ENCODE measurements around the gene PUSL1.

Gene PUSL1

DNA sequence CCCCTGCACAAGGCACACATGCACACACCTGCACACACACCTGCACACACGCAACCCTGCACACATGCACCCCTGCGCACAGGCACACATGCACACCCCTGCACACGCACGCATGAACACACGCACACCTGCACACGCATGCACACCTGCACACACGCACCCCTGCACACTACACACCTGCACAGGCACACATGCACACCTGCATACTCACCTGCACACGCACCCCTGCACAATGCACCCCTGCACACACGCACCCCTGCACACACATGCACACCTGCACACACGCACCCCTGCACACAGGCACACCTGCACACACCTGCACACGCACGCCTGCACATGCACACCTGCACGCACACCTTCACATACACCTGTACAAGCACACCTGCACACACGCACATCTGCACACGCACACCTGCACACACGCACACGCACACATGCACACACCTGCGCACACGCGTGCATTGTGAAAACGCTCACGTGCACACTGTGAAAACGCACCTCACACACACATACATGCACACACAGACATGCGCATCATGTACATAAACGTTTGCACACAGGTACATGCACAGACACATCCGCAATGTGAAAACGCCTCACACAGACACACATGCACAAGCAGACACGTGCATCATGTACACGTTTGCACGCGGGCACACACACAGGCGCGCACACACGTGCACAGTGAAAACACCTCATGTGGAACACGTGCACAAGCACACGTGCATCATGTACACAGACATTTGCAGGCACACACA lies 32.6 kb downstream of the PUSL1 start:
- no peak for DNase-seq

DNA sequence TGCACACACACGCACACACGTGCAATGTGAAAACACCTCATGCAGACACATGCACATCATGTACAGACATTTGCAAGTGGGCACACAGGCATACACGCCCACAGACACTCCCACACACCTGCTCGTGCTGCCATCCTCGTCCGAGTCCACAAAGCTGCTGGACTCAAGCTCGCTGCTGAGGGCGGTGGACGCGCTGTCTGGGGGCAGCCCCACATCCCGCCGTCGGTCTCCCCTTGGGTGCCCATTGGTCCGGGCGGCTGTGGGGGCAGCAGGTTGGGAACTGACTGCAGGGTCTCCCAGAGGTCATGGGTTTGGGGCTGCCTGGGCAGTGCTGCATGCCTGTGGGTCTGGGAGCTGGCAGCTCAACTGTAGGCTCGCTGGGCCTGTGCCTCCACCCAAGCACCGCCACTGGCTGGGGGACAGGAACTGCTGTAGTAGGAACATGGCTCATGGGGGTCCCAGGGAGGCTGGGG lies 33.2 kb downstream of the PUSL1 start:
- no peak for DNase-seq

DNA sequence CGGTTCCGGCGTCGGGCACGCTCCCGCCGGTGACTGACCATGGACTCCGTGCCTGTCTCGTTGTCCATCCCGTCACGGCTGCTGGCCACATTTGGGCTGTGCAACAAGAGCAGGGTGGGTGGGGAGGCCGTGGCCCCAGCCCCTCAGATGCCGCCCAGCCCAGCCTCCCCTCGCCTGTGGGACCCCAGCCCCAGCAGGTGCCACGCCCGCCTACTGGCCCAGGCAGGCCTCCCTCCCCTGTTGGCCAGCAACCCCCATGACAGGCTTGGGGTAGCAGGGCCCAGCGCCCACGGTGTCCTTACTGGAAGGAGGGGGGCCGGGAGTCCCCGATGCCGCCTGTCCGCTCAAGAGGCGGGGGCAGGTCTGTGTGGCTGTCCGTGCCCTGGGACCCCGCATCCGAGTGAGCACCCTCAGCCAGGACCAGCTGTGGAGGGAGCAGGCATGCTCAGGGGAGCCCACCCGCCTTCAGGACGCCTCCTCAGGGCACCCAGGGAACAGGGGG lies 33.7 kb downstream of the PUSL1 start:
- DNase-seq = no peak

DNA sequence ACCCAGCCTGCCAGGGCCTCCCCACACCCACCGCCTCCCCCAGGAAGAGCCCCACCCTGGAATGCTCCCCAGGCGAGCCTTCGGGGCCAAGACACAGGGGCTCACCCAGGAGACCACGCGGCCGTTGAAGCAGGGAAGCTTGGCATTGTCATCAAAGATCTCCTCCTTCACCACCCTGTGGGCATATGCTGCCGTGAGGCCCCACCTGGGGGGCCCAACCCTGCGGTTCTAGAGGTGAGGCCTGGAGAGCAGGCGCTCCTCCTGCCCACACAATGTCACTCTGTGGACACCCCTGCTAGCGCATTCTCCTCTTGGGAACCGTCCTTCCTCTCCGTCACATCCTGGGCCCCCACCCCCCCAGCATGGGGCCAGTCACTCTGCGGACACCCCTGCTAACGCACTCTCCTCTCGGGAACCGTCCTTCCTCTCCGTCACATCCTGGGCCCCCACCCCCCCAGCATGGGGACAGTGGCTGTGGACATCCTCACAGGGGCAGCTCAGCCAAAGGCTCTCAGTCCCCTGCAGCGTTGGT lies 34.3 kb downstream of the PUSL1 start:
- no peak for DNase-seq

DNA sequence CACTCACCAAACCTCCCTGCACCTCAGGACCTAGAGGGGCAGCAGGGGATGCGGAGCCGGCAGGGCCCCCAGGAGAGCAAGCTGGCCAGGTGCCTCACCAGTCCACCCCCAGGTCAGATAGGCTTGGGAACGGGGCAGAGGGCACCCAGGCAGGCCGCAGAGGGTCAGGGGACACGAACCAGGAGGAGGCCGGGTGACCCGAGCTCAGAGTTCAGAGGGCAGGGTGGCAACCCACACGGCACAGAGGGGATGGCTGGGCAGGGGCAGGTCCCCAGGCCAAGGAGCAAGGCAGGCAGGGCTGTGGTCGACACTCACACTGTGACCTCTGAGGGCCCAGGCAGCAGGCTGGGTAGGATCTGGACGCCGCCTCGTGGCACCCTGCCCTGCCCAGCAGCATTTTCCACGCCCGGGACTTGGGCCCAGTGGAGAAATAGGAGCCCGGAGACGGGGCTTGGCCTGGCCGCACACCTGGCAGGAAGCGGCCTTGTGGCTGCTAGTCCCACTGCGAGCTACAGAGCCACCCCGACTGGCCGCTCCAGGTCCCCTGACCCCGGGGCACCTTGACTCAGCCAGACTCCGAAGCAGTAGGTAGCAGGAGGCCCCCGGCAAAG lies 35.5 kb downstream of the PUSL1 start:
- DNase-seq = no peak

DNA sequence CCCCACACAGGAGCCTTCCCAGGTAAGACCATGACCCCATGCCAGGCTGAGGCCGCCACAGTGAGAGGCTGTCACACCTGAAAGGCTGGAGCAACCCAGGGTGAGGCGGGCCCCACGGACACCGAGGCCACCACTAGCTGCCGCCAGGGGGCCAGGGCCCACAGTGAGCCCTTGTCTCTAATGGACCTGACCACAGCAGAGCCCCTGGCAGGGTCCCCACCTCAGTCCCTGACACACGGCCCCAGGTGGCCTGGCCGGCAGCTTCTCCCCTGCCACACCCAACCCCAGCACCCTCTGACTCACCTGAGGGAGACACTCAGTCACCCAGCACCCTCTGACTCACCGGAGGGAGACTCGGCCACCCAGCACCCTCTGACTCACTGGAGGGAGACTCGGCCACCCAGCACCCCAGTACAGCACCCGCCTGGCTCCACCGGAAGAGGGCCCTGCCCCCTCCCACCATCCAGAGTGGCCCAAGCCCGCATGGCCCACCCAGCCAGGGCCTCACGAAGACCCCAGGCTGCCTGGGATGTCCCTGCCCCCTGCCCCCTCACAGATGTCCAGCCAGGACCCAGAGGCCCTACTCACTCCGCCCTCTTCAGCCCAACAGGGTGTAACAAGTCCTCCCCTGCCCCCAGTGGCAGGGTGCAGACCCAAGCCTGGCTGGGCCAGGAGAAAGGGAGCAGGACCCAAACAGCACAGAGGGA lies 36.4 kb downstream of the PUSL1 start:
- no peak for DNase-seq

DNA sequence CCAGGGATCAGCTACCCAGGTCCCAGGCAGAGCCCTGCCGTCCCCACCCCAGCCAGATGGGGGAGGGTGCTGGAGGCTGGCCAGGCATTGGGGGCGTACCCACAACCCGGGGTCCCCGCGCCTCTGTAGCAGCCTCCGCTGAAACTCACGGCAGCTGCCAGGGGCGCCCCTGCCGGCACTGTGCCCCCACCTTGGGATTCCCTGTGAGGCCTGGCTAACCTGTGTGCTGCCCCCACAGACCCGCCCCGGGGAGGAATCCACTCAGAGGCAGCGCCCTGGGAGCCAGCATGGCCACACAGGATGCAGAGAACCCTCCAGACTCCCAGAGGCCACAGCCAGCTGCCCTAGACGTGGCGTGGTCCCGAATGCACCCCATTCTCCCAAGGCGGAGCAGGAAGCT lies 37.0 kb downstream of the PUSL1 start:
- DNase-seq = no peak

DNA sequence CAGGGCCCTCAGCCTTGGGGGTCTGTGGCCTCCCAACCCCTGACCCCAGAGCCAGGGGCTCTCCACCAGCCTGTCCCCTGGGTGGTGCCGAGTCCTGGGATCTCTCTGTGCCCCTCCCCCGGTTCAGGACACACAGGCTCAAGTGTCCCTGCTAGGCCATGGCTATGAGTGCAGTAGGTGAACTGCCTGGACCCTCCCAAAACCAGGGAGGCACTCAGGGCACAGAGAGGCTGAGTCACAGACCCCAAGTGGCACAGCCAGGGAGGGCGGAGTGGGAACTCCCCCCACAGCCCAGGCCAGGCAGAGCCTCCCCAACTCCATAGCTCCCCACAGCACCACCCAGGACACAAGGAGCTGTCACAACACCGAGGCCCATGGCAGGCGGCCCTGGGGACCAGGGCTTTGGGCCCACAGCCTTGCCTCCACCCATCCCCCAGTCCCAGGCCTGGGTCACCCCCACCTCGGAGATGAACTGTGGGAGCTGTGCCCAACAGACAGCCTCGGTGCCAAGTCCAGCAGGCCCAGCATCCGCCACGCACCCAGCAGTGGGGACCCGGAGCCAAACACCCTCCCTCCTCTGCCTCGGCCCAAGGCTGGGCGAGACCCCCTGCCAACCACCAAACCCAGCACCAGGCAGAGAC lies 37.6 kb downstream of the PUSL1 start:
- peak in 1 of 2 donors; percentile 28 for DNase-seq

DNA sequence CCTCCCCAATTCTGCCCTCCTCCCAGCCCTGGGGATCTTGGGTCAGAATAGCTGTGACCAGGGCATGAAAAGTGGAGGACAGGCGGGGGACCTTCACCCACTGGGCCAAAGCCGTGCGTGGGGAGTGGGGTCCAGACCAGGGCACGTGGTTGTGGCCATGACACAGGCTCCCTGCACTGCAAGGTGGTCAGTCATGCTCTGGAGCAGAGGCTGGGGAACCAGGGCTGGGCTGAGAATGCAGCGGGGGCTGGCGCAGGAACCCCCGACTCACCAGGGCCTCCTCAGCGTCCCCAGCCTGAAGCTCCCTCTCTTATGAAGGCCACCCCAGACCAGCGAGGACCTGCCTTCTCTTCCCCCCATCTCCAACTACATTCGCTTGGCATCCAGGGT lies 38.1 kb downstream of the PUSL1 start:
- no peak for DNase-seq

DNA sequence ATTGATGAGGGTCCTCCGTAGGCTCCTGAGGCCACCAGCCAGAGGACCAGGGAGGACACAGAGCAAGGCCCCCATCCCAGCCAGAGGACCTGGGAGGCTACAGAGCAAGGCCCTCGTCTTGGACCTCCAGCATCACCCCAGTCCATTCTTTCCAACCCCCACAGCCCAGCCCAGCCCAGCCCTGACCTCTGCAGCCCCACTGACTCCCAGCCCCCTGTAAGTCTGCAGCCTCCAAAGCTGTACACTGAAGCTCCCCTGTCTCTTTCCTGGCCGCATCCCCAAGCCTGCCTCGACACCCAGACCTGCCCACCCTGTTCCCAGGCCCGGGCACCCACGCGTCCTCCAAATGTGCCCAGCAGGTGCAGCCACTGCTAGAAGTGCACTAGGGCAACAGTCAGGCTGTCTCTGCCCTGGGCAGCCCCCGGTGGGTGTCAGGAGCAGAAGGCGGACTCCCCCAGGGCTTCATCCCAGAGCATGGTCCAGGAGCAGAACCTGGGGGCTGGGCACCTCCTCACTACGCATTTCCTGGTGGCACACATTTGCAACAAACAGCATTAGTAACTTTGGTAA lies 38.7 kb downstream of the PUSL1 start:
- DNase-seq = no peak

DNA sequence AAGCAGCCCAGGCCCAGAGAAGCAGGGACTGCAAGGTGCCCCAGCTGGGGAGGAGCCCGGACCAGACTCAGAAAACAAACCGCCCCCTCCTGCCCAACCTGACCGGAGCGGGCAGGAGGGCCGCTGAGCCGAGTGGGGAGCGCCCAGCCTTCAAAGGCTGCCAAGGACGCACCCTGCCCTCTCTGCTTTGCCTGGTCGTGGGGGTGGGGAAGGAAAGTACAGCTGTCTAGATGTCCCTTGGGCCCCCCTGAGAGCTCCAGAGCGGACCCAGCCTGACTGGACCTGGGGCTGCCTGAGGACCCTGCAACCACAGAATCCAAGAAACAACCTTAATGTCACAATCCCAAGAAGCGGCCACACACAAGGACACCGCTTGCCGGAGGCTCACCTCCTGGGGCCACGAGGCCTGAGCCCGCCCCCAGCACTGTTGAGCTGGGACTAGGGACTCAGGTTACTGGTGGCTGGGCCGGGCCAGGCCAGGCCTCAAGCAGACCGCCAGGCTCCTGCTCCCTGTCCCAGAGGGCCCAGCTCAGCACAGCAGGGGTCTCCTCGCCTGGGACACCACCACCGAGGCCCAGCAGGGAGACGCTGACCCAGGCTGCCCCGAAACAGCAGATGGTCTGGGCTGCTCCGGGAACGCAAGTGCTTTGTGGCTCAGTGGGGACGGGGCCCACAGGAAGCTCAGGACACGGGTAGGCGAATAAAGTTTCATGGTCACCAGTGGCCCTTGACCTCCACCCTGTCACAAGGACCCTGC lies 39.4 kb downstream of the PUSL1 start:
- no peak for DNase-seq

DNA sequence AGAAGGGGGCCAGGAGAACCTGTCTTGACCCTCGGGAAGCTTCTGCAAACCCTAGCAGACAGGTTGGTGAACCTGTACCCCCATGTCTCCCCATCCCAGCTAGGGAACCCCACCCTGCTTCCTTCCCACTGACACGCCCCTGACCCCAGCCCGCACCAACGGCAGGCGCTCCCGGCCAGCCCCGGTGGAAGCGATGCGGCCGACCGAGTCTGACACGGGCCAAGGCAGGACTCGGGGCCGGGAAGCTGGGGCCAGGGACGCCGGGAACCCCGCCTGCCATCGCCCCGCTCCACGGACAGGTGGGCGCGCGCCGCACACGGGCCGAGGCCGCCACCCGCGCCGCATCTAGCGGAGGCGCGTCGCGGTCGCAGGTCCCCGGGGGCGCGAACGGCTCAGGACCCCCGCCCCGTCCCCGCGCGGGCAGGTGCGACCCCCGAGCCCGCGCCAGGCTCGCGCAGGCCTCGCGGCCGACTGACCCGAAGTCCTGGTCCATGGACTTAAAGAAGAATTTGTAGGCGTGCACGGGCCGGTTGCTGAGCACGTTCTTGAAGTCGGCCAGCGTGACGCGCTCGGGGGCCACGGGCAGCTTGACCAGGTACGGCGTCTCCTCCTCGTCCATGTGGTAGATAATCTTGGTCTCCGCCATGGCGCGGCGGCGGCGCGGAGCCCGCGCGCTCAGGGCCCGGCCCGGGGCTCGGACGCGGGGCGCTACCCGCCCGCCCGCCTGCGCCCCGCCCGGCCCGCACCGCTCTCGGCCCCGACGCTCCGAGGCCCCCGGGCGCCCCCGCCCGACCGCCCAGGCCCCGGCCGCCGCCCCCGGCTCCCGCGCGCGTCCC lies 40.2 kb downstream of the PUSL1 start:
- DNase-seq = no peak

DNA sequence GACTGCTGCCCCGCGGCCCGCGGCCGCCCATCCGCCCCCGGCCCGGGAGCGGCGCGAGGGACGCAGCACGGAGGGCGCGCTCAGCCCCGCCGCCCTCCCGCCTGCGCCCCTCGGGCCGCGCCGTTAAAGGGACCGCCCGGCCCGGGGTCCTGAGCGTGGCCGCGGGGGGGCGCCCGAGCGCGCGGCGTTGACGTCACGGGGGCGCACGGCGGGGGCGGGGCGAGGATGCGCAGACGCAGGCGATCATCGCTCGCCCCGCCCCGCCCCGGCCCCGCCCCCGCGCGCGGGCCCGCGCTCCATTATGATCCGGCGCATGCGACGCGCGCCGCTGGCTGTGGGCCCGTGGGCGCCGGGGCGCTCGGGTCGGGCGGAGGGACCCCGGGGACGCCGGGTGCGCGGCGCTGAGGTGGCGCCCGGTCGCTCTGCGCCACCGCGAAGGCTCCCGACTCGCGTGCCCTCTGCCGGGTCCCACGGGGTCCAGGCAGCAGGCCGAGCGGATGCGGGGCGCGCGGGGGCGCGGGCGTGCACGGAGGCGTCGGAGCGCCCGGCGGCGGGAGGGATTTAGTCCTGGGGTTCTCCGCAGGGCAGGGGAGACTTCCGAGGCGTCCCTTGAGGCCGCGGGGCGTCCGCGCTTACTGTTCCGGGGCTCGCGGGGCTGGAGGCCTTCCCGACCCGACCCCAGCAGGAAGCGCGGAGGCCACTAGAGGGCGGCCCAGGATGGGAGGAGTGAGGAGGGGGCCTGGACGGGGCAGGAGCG lies 41.0 kb downstream of the PUSL1 start, which contains the start of gene DVL1:
TSS of gene DVL1 (minus strand) at position 163 of the 757 bp plus-strand sequence. CDS start 353 bp downstream, outside the sequence.
- DNase-seq = peak; percentile 37 to 48

DNA sequence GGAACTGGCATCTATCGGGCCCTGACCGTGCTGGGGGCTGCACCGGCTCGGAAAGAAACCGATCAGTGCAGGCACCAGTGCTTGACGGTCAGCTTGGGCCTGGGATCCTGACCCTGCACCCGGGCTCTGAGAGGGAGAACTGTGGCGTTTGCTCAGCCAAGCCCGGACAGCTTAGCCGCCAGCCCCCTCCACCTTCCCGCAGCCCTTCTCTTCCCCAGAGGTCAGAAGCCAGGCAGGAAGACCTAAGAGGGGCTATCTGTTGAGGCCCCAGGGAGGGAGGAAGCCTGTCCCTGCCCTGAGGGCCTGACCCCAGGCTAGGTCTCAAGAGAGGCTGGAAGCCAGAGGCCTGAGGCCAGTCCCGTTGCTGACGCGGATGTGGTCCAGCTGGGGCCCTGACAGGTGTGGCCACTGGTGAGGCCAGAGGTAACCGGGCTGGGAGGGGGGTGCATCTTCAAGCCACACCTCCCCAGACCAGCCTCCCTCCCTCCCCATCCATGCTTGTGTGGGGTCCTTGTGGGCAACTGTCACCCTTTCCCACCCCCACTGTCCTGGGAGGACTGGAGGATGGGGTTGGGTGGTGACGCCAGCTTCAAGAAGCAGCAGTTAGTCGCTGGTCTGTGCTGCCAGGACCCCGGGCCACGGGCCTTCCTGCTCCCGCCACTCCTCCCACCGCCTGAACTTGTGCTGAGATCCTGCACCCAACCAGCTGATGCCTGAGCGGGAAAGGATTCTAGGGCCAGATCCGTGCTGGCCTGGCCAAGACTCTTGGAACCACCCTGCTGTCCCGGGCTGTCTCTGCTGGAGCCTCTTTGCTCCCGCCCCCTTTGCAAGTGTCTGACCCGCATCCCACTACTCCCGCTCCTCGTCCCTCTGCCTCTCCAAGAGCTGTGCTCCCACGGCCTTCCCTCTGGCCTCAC lies 43.4 kb downstream of the PUSL1 start:
- no peak for DNase-seq

DNA sequence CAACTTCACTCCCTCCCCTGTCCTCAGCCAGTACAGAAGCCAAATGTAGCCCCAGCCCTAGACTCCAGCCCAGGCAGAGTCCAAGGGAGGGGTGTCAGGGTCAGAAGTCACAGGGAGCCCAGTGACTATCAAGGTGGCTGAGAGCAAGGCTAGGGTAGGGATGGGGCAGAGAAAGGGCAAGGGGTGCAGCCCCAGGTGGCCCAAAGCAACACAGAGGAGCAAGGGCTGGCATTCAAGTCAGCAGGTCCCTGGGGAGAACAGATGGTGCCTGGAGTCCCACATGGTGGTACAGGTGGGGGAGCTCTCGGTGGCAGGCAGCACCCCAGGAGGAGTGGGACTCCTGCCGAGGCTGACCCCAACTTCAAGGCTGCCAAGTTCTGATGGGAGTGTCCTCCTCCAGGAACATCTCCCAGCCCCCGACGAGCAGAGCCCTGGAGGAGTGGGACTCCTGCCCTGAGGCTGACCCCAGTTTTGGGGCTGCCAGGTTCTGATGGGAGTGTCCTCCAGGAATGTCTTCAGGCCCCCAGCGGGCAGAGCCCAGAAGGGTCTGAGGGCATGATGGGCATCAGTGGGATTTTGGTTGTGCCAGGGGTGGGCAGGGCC lies 44.5 kb downstream of the PUSL1 start:
- no peak for DNase-seq

DNA sequence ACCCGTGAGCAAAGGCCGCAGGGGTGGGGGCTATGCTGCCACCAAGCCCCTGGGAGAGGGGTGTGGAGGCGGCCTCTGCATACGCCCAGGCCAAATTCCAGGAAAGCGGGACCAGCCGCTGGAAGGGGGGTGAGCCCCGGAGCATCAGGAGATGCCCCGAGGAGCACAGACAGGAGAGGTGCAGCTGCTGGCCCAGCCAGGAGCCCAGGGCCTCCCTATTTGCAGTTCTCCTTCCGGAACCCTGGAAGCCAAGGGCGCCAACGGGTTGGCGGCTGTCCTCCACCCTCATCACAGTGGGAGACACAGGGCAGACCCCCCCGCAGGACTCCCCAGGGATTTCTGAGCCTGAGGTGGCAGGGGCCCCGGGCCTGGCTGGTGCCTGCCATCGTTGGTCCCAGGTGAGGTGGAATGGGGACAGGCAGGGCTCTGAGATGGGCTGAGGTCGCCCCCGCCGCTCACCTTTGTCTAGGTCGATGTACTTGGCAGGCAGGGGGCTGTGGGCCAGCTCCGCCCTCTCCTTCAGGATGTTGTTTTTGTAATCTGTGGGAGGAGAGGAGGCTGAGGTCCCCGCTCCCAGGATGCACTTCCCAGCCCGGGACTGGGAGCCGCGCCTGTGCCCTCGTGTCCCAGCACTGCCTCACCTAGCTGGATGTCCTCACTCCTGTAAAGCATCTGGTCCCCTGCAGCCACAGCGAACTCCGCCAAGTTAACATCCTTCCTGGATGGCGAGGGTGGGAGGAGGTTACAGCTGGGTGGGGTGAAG lies 45.2 kb downstream of the PUSL1 start:
- DNase-seq = no peak
